Stimulated activated CD8-positive, alpha-beta memory T cell treated with anti-CD3 and anti-CD28 coated beads, Interleukin-12 subunit alpha, Interleukin-12 subunit beta, amount 100 ng/mL, for 24 hours (primary cell): ENCODE measurements around the gene SNW1.
"Not testable (repeated sequence)": the region's sequence is repeated elsewhere in the genome, so short reads cannot be mapped to it uniquely, and the experiment has no call there.

ENCODE experiments used
- DNase-seq: peaks from one replicate; pipeline ENCODE4 v3.0.0-alpha.2; 2020; ENCODE audit errors: extremely low read depth

SNW1 gene

GRCh38 chr14:77760381-77761204 lies at the start of gene SNW1:
SNW1 (minus strand) TSS chr14:77761156; CDS start chr14:77761127, 29 bp downstream.
- peak; percentile 79 for DNase-seq

- no peak for DNase-seq
Measured at GRCh38 chr14:77809011-77809410, 48.1 kb upstream of the SNW1 start.

GRCh38 chr14:77808250-77808649 lies 47.3 kb upstream of the SNW1 start:
- no peak for DNase-seq

- DNase-seq: no peak
Measured at GRCh38 chr14:77805706-77806105, 44.8 kb upstream of the SNW1 start.

- no peak for DNase-seq
Measured at GRCh38 chr14:77804592-77804991, 43.6 kb upstream of the SNW1 start.

GRCh38 chr14:77800814-77801213 lies 39.9 kb upstream of the SNW1 start:
- no peak for DNase-seq

- DNase-seq: peak; percentile 71
Measured at GRCh38 chr14:77799863-77800730, 39.1 kb upstream of the SNW1 start, which contains the start of gene ADCK1. ADCK1 (plus strand) TSS chr14:77800109; CDS start chr14:77818979, 18,870 bp downstream.

GRCh38 chr14:77799456-77799855 lies 38.5 kb upstream of the SNW1 start:
- DNase-seq: not testable (repeated sequence)

- no peak for DNase-seq
Measured at GRCh38 chr14:77794357-77794756, 33.4 kb upstream of the SNW1 start.

GRCh38 chr14:77793255-77793654 lies 32.3 kb upstream of the SNW1 start:
- not testable (repeated sequence) for DNase-seq

GRCh38 chr14:77791225-77791600 lies 30.3 kb upstream of the SNW1 start:
- no peak for DNase-seq

GRCh38 chr14:77790566-77791224 lies 29.7 kb upstream of the SNW1 start:
- DNase-seq: no peak

GRCh38 chr14:77786148-77786547 lies 25.2 kb upstream of the SNW1 start:
- no peak for DNase-seq

GRCh38 chr14:77782202-77782601 lies 21.2 kb upstream of the SNW1 start:
- no peak for DNase-seq

- not testable (repeated sequence) for DNase-seq
Measured at GRCh38 chr14:77773966-77774365, 13.0 kb upstream of the SNW1 start.

- not testable (repeated sequence) for DNase-seq
Measured at GRCh38 chr14:77768442-77769069, 7.6 kb upstream of the SNW1 start.

- no peak for DNase-seq
Measured at GRCh38 chr14:77763978-77764377, 3.0 kb upstream of the SNW1 start.

- DNase-seq: no peak
Measured at GRCh38 chr14:77763316-77763715, 2.4 kb upstream of the SNW1 start.

GRCh38 chr14:77761205-77761931 lies 412 bp upstream of the SNW1 start:
- no peak for DNase-seq

GRCh38 chr14:77752799-77753516 lies 8.0 kb downstream of the SNW1 start:
- no peak for DNase-seq
